Right ventricle myocardium superior (tissue), 1 donor: ENCODE results near the gene TMEM196. TPM values are rescaled to one million over a fixed set of nuclear protein-coding genes. Genes with fewer than 3 reads are reported as not detected.

Experiments
- ATAC-seq: fragments of 200-7000 bp; cut with Tn5 transposase; one replicate; pipeline ENCODE4 v1.9.1; 2020; ENCODE audit warnings: mild to moderate bottlenecking; ENCODE audit not compliant: poor library complexity
- DNase-seq: peaks from one replicate; pipeline ENCODE4 v3.0.0-alpha.2; 2020
- intact Hi-C: fragments of 100-400 bp; cut with DNase I; formaldehyde crosslinking; loops from one replicate; pipeline ENCODE4 v1.11.2; 2022
- long read RNA-seq: library from polyadenylated mRNA; unstranded; transcript quantifications from one replicate; pipeline ENCODE4 v2.0.0, GENCODE V29; 2021
- total RNA-seq: library from RNA; stranded (reverse); fragmentation: NEBNext Ultra II Directional; extraction: Animal tissue kit (Norgen Biotek cat#: 25700); gene quantifications from one replicate; pipeline ENCODE4 v1.2.1, GENCODE V29; 2021
- donor health status: DM: no; HTN: yes; CAD: no; lungs with severe emphysema.

TMEM196 gene
- total RNA-seq: not detected
- long read RNA-seq: 0 reads

DNA sequence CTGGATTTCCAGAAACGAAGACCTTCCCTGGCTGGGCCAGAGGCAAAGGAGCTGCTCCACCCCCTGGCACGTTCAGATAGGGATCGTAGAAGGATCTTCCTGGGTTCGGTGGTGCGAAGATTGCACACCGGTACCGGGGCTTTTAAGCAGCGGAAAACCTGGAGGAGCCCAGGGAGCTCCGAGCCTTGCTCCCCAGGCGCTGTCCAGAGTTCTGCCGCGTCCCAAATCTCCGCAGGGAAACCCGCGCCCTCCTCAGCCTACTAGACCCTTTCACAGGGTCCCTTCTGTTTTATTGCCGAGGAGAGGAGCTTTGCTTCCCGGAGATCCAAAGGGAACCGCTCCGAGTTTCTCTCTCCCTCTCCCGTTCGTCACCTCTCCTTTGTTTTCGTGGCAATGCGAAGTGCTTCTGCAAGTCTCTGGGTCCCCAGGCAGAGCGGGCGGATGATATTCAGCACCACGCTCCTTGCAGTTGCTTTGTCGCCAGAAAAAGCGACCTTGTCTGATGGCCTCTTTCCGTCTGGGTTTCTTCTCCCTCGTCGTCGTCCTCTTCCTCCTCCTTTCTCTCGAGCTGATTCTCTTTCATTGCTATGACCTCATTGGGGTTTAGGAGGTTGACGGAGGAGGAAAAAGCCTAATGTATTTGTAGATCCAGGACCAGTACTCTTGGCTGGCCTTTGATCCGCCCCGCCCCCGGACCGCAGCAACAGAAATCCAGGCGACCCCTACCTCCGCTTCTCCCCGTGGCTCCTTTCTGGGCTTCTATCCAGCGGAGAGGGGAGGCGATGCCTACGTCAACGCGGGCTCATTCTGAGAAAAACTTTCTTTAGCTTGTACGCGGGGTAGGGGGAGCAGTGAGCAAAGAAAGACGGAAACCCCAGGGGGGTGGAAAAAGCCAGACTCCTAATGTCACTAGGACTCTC is at the start of gene TMEM196:
TSS of gene TMEM196 (minus strand) at position 777 of the 920 bp plus-strand sequence. CDS start 921 bp downstream, outside the sequence.
- ATAC-seq (peak; percentile 41), DNase-seq (no peak)
- intact Hi-C loops: no loop called here

DNA sequence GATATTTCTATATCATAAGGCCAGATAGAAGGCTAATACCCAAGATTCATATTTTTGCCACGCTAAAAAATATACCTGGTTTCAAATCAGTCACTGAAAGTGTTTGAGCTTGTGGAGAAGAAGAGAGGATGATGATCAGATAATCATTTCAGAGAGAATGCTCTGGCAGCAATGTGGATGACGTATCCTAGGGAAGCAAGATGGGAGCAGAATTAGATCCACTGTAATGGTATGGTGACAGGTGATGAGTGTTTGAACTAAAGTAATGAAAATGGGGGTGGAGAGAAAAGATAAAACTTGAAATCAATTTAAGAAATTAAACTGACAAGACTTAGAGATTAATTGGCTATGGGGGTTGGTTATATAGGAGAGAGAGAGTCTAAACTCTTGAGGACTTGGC is 42.7 kb upstream of the TMEM196 start:
- DNase-seq: no peak
- intact Hi-C loops: no loop called here
- ATAC-seq: no peak

DNA sequence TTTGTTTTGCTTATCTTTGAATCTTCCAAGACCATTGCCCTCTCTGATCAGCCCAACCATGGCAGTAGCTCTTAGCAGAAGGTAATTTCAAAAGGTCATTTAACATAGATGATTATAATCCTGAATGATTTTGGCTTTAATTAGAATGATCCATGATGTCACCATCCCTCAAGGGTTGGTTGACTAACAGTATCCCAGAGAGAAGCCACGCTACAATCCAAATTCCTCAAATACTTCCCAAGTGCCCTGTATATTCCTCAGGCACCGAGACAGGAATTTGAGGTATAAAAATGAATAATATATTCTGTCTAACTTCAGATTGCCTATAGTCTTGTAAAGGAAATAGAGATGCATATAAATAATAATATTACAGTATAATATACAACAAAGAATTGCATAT is 42.1 kb upstream of the TMEM196 start:
- intact Hi-C loops: no loop called here
- DNase-seq (no peak), ATAC-seq (no peak)

DNA sequence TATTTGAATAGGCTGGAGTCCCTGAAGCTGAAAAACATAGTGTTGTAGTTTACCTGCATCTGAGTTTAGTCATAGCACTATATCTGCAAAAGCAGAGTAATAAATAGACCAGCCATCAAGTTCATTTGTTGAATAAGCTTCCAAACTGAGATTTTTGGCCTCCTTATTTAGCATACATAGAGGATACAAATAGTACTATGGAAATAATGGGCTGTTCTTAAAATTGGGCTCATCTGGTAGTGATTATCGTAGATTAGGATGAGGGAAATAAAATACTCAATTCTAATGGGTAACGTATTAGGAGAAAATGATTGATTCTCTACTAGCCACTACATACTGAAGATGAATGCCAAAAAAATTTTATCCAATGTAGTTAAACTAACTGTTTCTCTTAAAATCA is 41.4 kb upstream of the TMEM196 start:
- no peak for DNase-seq
- intact Hi-C loops: no loop called here
- no peak for ATAC-seq

- DNase-seq (no peak), ATAC-seq (no peak)
Observed at GRCh38 chr7:19811386-19811785, 38.0 kb upstream of the TMEM196 start.

DNA sequence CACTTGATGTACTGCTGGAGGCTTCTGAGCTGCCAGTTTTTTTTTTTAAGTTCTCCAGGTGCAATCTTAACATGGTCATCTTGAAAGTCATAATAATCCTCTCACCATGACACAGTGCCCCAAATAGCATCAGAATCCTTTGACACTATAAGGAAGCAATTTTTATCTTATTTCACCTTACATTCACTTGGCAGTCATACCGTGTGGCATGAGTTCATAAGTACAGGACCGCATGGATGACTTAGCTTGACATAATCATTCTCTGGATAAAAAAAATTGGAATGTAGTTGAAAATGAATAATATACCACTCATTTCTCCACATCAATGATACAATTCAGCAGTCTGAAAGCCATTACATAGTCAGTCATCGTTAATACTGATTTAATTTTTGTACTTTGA is 25.6 kb upstream of the TMEM196 start:
- ATAC-seq (no peak), DNase-seq (no peak)
- intact Hi-C loops: no loop called here

More at GRCh38 chr7:19811386-19811785, 38.0 kb upstream of the TMEM196 start:
- intact Hi-C loops: no loop called here

GRCh38 chr7:19783541-19783940 is 10.1 kb upstream of the TMEM196 start:
- no peak for DNase-seq
- intact Hi-C loops: no loop called here
- no peak for ATAC-seq

GRCh38 chr7:19776981-19777380 is 3.6 kb upstream of the TMEM196 start:
- DNase-seq: no peak
- intact Hi-C loops: no loop called here
- no peak for ATAC-seq

DNA sequence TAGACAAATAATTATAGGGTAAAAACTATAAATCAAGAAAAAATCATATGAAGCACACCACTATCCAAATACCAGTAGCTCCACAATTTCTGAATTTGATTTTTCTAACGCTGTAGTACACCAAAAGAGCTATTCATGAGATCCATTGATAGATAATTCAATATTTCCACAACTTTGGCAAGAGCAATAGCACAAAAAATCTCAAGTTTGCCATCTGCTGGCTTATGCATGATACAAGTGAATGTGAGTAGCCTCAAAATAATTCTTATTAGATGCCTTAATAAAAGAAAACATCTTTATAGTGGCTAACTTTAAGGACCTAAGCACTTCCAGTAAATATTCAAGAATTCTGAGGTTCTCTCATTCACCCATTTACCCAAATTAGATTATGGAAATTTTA is 2.2 kb upstream of the TMEM196 start:
- DNase-seq (no peak), ATAC-seq (no peak)
- intact Hi-C loops: no loop called here

- DNase-seq (no peak), ATAC-seq (no peak)
- intact Hi-C loops: no loop called here
Observed at GRCh38 chr7:19772306-19772705, 1.1 kb downstream of the TMEM196 start.

- intact Hi-C loops: no loop called here
- no peak for DNase-seq
- no peak for ATAC-seq
Observed at GRCh38 chr7:19762631-19763030, 10.8 kb downstream of the TMEM196 start.

DNA sequence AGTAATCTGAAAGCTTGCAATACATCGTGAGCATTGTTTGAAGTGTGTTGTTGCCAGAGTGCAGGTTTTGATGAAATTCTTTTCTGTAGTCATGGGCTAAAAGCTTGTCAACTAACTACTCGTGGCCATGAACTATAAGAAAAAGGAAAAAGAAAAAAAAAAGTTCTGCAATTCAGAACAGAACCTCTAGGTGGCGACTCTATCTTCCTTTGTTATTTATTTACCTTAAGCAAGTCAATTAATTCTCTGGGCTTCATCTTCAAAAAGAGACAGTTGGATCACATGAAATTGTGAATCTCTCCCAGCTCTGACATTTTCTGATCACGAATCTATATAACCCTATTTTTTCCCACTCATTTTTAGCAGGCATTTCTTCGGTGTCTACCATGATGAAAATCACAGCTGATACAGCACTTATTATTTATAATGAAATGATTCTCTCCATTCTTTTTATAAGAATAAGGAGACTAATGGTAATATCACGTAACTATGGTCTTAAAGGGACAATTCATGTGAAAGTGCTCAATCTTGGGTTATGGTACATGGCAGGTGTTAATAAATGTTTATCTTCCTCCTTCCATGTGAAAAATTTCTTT is 18.8 kb downstream of the TMEM196 start:
- ATAC-seq: no peak
- intact Hi-C loops: no loop called here
- DNase-seq: no peak

DNA sequence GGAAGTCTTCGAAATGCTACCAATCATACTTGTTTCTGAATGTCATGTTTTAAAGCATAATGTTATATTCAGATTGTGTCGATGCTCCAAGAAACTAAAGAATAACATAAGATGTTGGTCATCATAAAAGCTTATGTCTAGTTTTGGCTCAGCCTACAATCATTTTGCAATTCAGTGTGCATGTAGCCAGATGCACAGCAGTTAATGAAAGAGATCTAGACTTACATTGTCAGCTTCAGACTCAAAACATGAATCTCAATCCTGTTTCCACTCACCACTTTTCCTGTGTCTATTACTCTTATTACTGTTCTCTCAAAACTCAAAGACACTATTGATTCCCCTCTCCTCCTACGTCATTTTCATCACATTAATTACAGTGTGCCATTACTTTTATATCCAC is 21.4 kb downstream of the TMEM196 start:
- intact Hi-C loops: no loop called here

DNA sequence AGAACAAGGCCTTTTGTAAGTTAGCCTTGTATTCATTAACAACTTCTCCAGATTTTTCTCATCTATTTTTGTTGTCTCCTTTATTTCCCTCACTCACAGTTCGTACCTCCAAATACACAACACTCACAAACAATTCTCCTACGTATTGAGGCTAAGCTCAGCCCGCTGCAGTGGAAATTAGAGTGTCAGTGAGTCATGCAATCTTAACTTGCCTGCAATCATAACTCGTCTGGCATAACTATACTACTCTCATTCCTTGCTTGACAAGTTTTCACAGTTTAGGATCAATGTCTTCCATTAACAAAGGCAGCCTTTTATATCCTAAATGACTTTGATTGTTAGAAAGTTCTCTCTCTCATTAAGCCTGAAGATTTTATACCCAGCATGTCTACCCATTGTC is 23.8 kb downstream of the TMEM196 start:
- DNase-seq (no peak), ATAC-seq (no peak)
- intact Hi-C loops: loop anchor here (5.0 kb wide), 1 partner anchor 848 kb away; no protein-coding TSS in a partner anchor

More for the DNA sequence above, 21.4 kb downstream of the TMEM196 start:
- DNase-seq (no peak), ATAC-seq (no peak)

DNA sequence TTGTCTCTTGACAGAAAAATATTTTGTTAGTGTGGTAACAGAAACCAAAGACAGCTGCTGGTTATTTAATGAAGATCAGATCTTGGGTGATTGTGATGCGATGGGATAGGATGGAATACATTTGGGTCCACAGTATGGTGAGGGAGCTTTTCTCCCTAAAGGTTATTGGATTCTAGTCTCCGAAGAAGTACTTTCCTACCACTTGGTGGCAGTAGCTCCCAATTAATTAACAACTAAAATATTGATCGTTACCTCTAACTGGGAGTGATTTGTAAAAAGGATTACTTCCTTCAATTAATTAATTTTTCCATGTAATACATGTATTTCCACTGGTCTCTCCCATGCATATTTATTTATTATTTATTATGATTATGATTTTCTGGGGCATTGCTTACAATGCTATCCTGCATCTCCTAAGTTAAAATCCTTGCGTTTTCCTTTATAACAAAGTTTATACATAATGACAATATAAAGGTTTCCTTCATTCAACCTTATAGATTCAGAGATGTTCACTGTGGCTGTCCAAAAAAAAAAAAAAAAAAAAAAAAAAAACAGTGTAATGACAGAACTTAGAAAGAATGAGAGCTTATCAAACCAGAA is 25.6 kb downstream of the TMEM196 start:
- intact Hi-C loops: loop anchor here (5.0 kb wide), 1 partner anchor 849 kb away; no protein-coding TSS in a partner anchor
- ATAC-seq: no peak
- DNase-seq: no peak

DNA sequence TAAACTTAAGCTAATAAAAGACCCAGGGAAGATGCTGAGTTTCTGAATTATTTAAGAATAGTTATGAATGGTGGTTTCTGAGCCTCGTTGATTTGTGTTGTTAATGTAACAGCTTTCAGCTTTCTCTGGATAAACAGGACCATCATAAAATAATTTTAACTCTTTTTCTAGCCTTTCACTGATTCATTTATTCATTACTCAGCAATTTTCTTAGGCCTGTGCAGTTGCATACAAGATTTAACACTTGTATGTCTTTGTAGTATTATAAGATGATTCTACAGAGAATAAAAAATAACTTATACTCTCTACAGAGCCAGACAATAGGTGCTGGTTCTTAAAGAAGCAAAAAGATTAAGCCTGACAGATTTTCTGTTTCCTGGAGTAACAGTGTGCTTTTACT is 29.3 kb downstream of the TMEM196 start:
- no peak for DNase-seq
- intact Hi-C loops: no loop called here
- no peak for ATAC-seq

GRCh38 chr7:19728716-19729115 is 44.7 kb downstream of the TMEM196 start:
- ATAC-seq: no peak
- intact Hi-C loops: no loop called here

GRCh38 chr7:19725770-19726169 is 47.6 kb downstream of the TMEM196 start:
- no peak for DNase-seq
- intact Hi-C loops: no loop called here
- no peak for ATAC-seq

More at GRCh38 chr7:19728716-19729115, 44.7 kb downstream of the TMEM196 start:
- no peak for DNase-seq

- DNase-seq (no peak), ATAC-seq (no peak)
- intact Hi-C loops: loop anchor here (10.0 kb wide), 1 partner anchor 879 kb away; no protein-coding TSS in a partner anchor
Observed at GRCh38 chr7:19715499-19715898, 57.9 kb downstream of the TMEM196 start.
